KG1 (cell line): ENCODE data around the gene AKR1B15.
"Not testable (repeated sequence)": the region's sequence is repeated elsewhere in the genome, so short reads cannot be mapped to it uniquely, and the experiment has no call there.

Experiments used
- DNase-seq: peaks from one replicate; lab custom pipeline; 2025; lab: John Stamatoyannopoulos, UW

AKR1B15 gene

GRCh38 chr7:134548877-134549276, at the start of gene AKR1B15:
AKR1B15 (plus strand) TSS chr7:134549110; CDS start chr7:134564620, 15,510 bp downstream.
- no peak for DNase-seq

GRCh38 chr7:134500406-134500805, 48.5 kb upstream of the AKR1B15 start:
- DNase-seq: no peak

DNA sequence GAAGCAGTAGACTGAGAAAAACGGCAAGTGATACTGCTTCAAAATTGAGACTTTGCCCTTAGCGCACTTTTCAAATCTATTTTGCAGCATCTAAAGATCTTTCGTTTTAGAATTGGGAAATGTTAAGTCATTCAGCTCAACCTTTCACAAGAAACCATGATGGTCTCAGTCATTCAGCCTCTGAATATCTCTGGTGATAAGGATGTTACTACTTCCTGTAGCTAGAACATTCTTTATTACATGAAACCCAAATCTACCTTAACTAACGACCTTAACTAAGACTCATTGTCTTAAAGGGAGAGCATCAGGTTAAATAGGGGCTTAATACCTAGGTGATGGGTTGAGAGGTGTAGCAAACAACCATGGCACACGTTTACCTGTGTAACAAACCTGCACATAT, 47.9 kb upstream of the AKR1B15 start:
- DNase-seq: no peak

DNA sequence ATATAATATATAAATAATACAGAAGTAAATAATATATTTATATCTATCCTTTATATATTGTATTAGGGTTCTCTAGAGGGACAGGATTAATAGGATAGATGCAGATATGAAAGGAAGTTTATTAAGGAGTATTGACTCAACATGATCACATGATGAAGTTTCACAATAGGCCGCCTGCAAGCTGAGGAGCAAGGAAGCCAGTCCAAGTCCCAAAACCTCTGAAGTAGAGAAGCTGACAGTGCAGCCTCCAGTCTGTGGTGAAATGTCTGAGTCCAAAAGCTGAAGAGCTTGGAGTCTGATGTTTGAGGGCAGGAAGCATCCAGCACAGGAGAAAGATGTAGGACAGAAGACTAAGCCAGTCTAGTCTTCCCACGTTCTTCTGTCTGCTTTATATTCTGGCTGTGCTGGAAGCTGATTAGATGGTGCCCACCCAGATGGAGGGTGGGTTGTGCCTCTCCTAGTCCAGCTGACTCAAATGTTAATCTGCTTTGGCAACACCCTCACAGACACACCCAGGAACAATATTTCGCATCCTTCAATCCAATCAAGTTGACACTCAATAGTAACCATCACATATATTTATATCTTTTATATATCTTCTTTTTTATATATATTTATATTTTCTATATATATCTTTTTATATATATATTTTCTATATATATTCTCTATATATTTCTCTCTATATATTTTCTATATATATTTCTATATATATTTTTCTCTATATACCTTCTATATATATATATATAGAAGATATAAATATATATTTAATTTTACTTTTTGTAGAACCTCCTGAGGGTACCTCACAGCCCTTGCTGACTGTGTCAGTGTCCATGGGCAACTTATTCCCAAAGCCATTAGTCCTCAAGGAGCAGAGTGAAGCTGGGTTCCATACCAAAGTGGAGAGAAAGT, 46.2 kb upstream of the AKR1B15 start:
- DNase-seq: no peak

DNA sequence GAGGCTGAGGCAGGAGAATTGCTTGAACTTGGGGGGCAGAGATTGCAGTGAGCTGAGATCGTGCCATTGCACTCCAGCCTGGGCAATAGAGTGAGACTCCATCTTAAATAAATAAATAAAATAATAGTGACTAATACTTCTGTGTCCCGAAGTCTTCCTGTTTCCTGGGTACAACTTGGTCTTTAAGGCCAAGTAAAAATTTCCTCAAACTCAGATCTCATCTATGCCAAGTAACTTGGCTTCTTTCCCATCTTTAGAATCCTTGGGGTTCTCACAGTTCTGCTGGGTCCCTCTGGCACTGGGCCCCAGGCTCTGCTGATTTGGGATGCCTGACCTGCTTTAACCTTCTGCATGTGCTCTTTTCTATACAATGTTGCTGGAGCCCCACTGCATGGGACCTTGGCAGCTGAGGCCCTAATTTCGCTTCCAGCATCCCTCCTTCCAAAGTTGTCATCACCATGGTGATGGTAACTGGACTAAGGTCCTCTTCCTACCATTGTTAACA, 44.2 kb upstream of the AKR1B15 start:
- no peak for DNase-seq

DNA sequence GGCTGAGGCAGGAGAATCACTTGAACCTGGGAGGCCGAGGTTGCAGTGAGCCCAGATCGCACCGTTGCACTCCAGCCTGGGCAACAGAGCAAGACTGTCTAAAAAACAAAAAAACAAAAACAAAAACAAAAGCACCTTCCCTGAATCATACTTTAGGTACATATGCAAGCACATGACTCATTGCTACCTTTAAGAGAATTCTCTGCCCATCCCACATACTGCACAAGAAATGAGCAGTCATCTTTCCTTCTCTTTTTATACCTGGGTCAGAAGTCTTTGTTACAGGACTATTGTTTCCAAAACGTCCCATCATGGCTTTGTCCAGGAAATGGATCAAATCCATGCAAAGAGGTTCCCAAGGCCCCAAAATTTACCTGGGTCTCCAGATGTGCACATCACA, 43.1 kb upstream of the AKR1B15 start:
- DNase-seq: no peak

DNA sequence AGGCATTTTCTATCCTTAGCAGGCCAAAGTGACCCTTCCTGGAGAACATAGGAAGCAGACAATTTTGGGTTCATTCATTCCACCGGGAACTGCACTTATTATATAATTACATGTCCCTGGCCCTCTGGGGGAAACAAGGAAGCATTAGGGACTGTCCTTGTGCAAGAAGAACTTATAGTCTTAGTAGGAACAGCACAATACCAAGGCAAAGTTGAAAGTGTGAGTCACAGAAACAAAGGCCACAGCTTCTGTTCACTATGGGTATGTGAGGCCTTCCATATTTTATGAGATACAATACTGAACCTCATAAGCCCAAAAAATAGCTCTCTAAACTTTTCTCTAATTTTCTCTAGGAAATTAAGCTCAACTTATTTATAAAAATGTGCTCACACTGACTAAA, 39.9 kb upstream of the AKR1B15 start:
- no peak for DNase-seq

- DNase-seq: no peak
These were observed 38.3 kb upstream of the AKR1B15 start for GRCh38 chr7:134510646-134511045.

GRCh38 chr7:134512271-134512670, 36.6 kb upstream of the AKR1B15 start:
- no peak for DNase-seq

GRCh38 chr7:134513169-134513752, 35.6 kb upstream of the AKR1B15 start:
- DNase-seq: peak; percentile 0

- DNase-seq: no peak
These were observed 34.8 kb upstream of the AKR1B15 start for GRCh38 chr7:134514106-134514505.

DNA sequence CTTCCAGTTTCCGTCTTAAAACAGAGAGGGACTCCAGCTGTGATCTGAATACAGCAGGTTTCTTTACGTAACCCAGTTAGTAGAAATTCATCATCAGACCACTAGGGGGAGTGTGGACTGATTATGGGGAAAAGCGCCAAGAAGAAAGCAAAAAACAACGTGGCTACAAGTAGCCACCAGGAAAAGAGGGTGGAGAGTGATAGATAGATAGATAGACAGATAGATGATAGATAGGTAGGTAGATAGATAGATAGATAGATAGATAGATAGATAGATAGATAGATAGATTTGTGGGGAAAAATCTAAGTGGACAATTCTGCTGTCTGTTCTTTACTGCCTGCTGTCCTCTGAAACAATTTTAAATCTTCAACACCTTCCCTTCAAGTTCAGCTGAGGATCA, 34.2 kb upstream of the AKR1B15 start:
- DNase-seq: peak; percentile 4

- no peak for DNase-seq
These were observed 33.1 kb upstream of the AKR1B15 start for GRCh38 chr7:134515569-134516468.

- no peak for DNase-seq
These were observed 28.8 kb upstream of the AKR1B15 start for GRCh38 chr7:134520130-134520529.

GRCh38 chr7:134522601-134523000, 26.3 kb upstream of the AKR1B15 start:
- no peak for DNase-seq

DNA sequence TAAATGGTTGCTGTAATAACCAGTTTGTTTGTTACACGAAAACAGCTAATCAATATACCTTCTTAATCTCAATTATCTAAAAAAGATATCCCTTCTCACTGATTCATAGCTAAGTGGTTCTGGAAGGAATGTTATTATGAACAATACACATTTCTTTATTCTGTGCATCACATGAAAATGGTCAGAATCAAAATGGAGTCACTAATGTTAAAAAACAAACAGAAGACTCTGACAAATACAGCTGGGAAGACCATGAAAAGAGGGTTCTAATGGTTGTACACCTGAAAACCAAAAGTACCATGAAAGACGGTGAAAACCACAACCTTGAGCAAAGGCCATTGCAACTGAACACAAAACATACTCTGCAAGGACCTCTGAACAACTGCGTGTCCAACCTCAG, 23.5 kb upstream of the AKR1B15 start:
- not testable (repeated sequence) for DNase-seq

DNA sequence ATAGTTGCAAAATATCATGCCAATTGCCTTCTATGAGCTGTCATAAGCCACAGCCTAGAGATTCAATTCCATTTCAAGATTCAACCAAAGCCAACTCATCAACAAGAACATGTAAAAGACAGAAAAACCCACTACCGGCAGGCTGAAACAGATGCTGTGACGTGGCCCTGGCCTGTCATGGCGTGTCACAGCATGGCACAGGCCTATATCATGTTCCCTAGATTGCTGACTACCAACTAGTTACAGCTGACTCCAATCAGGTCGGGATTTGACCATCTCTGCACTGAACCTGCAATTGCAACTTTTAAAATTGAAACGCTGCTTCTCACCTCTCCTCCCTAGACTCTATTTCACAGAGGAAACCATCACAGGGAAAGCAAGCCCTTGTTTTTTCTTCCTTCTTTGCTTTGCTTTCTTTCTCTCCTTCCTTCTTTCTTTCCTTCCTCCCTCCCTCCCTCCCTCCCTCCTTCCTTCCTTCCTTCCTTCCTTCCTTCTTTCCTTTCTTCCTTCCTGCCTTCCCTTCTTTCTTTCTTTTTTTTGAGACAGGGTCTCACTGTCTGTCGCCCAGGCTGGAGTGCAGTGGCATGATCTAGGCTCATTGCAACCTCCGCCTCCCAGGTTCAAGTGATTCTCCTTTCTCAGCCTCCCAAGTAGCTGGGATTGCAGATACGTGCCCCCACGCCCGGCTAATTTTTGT, 22.2 kb upstream of the AKR1B15 start:
- not testable (repeated sequence) for DNase-seq

- no peak for DNase-seq
These were observed 20.9 kb upstream of the AKR1B15 start for GRCh38 chr7:134527979-134528371.

- no peak for DNase-seq
These were observed 20.2 kb upstream of the AKR1B15 start for GRCh38 chr7:134528749-134529148.

- no peak for DNase-seq
These were observed 18.4 kb upstream of the AKR1B15 start for GRCh38 chr7:134530460-134530859.

DNA sequence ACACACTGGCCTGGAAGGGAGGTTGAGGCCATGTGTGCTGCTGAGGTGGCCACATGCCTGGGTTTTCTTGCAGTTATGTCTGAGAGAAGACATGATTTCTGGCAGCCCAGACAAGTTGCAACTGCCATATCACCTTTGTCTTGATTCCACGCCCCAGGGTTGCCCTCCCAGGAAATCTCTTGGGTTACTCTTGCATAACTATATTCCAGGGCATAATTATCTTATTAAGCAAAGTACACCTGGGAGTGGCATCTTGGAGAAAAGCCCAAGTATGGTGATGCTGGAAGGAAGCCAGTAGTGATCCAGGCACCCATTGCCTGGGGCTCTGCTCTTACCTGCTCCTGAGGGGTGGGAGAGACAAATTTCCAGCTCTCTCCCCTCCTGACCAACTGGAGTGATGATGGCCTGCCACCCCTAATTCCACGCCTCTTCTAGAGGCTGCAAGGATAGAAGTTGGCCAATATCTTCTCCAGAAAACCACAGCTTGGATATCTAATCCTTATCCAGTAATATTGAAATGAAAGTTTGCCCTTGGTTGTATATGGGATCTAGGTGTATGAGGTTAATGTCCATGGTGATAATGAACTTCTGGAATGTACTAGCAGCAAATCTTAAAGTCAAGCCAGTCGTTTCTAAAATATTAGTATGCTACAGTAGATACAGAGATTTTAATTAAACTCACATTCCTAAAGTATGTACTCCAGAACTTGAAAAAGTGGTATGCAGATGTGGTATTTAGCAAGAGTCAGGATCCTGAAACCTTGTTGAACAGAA, 16.5 kb upstream of the AKR1B15 start:
- no peak for DNase-seq
